HG03280 (cell line): ENCODE data around the gene KPNA6.
"Not testable (repeated sequence)": the region's sequence is repeated elsewhere in the genome, so short reads cannot be mapped to it uniquely, and the experiment has no call there.

Source experiments
- ATAC-seq: cut with Tn5 transposase; IDR thresholded peaks from one replicate; pipeline ENCODE4 v1.9.1; 2021; ENCODE audit warnings: mild to moderate bottlenecking, moderate library complexity; ENCODE audit not compliant: unreplicated experiment

KPNA6 gene

GRCh38 chr1:32100359-32100758 lies 7.5 kb upstream of the KPNA6 start:
- no peak for ATAC-seq

- no peak for ATAC-seq
Observed at GRCh38 chr1:32100807-32101708, 6.8 kb upstream of the KPNA6 start.

GRCh38 chr1:32104127-32104526 lies 3.7 kb upstream of the KPNA6 start:
- no peak for ATAC-seq

- no peak for ATAC-seq
Observed at GRCh38 chr1:32105338-32105737, 2.5 kb upstream of the KPNA6 start.

DNA sequence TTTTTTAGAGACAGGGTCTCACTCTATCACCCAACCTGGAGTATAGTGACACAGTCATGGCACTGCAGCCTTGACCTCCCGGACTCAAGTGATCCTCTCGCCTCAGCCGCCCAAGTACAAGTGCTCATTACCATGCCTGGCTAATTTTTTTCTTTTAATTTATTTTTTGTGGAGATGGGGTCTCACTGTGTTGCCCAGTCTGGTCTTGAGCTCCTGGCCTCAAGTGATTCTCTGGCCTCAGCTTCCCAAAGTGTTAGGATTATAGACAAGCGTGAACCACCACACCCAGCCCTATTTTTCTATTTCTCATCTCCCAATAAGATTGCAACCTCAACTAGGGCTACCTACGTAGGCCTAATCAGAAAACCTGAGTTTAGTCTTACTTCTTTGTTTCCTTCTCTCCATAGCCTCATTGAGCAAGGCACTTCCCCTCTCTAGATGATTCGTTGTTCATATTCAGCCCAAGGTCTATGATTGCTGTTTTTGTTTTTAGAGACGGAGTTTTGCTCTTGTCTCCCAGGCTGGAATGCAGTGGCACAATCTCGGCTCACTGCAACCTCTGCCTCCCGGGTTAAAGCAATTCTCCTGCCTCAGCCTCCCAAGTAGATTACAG lies 1.1 kb upstream of the KPNA6 start:
- no peak for ATAC-seq

GRCh38 chr1:32111040-32111623 lies 3.3 kb downstream of the KPNA6 start:
- ATAC-seq = no peak

DNA sequence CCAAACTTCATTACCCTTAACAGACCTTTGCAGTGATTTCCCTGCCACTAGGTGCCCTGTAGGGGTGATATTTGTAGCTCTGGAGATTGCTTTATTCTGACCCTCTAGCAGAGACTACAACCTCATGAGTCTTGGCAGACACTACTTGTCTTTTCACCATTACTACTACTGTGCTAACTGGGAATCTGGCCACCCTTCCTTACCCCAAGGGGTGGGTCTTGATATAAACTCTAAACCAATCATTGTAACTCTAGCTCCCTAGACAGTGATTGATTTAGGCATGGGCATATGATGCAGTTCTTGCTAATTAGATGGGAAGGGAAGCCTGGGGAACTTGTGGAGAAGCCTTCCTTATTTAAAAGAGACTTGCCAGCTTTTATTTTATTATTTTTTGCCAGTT lies 3.9 kb downstream of the KPNA6 start:
- no peak for ATAC-seq

DNA sequence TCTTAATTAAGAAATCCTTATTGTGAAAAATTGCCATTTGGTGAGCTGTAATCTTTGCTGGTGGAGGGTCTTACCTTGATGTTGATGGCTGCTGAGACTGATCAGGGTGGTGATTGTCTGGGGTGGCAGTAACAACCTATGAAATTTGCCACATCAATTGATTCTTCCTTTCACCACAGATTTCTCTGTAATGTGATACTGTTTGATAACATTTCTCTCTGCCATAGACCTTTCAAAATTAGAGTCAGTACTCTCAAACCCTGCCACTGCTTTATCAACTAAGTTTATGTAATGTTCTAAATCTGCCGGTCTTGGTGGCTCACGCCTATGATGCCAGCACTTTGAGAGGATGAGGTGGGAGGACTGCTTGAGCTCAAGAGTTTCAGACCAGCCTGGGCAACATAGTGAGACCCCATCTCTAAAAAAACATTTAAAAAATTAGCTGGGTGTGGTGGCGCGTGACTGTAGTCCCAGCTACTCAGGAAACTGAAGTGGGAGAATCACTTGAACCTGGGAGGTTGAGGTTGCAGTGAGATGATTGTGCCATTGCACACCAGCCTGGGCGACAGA lies 5.0 kb downstream of the KPNA6 start:
- no peak for ATAC-seq

GRCh38 chr1:32113436-32113835 lies 5.6 kb downstream of the KPNA6 start:
- not testable (repeated sequence) for ATAC-seq

- ATAC-seq = no peak
Observed at GRCh38 chr1:32114420-32114819, 6.6 kb downstream of the KPNA6 start.

GRCh38 chr1:32115496-32115895 lies 7.6 kb downstream of the KPNA6 start:
- no peak for ATAC-seq

- no peak for ATAC-seq
Observed at GRCh38 chr1:32116531-32116930, 8.7 kb downstream of the KPNA6 start.

- no peak for ATAC-seq
Observed at GRCh38 chr1:32122151-32122550, 14.3 kb downstream of the KPNA6 start.

DNA sequence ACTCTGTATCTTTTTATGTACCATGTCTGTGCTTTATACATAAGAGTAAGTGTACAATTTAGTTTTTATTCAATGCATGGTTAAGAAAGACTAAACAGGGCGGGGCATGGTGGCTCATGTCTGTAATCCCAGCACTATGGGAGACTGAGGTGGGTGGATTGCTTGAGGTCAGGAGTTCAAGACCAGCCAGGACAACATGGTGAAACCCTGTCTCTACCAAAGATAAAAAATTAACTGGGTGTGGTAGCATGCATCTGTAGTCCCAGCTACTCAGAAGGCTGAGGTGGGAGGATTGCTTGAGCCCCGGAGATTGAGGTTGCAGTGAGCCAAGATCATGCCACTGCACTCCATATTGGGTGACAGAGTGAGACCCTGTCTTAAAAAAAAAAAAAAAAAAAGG lies 15.5 kb downstream of the KPNA6 start:
- not testable (repeated sequence) for ATAC-seq

DNA sequence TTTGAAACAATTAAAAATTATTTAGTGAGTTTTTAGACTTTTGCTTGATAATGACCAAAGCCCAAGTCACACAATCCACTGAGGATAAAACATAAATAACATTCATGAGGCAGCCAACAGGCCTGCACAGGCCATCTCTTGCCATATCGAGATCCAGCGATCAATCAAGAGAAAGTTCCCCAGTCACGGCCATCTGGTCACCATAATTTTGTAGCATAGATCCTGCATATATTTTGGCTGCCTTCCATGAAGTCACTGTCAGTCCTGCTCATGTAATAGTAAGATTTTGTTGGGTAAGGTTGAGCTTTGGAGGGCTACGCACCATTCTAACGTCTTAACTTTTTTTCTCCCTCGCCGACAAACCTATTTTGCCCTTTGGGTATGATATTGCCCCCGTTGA lies 17.5 kb downstream of the KPNA6 start:
- ATAC-seq = no peak

- ATAC-seq = no peak
Observed at GRCh38 chr1:32126770-32127169, 18.9 kb downstream of the KPNA6 start.

GRCh38 chr1:32127409-32128198 lies 19.7 kb downstream of the KPNA6 start:
- no peak for ATAC-seq

DNA sequence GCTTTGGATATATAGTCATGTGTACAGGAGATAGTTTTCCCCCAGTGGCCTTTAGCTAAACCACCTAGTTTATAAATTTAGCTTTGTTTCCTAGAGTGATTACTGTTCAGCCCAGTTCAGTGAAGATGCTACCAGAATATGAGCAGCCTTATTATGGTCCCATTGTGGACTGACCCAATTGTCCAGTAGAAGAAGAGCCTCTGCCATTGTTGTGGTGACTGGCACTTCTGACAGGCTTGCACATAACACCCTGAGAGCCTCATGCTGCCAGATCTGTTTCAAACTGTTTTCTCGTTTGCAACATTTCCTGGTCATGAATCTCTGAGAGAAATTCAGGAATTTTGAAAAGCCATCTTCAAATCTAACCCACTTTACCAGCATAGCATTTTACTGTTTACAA lies 20.6 kb downstream of the KPNA6 start:
- ATAC-seq = no peak

- no peak for ATAC-seq
Observed at GRCh38 chr1:32128964-32129363, 21.1 kb downstream of the KPNA6 start.

DNA sequence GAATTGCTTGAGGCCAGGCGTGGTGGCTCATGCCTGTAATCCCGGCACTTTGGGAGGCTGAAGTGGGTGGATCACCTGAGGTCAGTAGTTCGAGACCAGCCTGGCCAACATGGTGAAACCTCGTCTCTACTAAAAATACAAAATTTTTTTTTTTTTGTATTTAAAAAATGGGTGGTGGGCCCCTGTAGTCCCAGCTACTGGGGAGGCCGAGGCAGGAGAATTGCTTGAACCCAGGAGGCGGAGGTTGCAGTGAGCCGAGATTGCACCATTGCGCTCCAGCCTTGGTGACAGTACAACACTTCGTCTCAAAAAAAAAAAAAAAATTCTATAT lies 26.1 kb downstream of the KPNA6 start:
- not testable (repeated sequence) for ATAC-seq

- ATAC-seq = no peak
Observed at GRCh38 chr1:32137111-32137510, 29.3 kb downstream of the KPNA6 start.
